HL-60 (cell line): Measurements from ENCODE around the gene WRAP53.

Source experiments
- DNase-seq, 2 experiments: peaks; one replicate each; pipeline ENCODE4 v3.0.0-alpha.2; 2010 to 2020; ENCODE audit warnings: low read depth in 1 of 2, low spot score in 1 of 2
- H3K27ac ChIP-seq: fragments of 250-450 bp; sonication (Bioruptor Pico); replicated peaks from 2 replicates; pipeline ENCODE4 v1.5.1; 2020; ENCODE audit warnings: mild to moderate bottlenecking, moderate library complexity
- H3K27me3 ChIP-seq: fragments of 250-450 bp; sonication (Bioruptor Pico); 2 replicates; pipeline ENCODE4 v1.5.1; 2021; ENCODE audit warnings: mild to moderate bottlenecking, moderate library complexity; ENCODE audit not compliant: insufficient read depth, poor library complexity, severe bottlenecking
- H3K4me3 ChIP-seq: replicated peaks from 2 replicates; pipeline ENCODE4 v1.5.1; 2011; ENCODE audit warnings: mild to moderate bottlenecking, control low read depth, low read length; ENCODE audit not compliant: insufficient read depth
- CTCF ChIP-seq: IDR thresholded peaks from one replicate; pipeline ENCODE4 v1.5.1; 2011; ENCODE audit warnings: low read length, control low read depth, inconsistent platforms; ENCODE audit not compliant: insufficient read depth
- GABPA ChIP-seq: IDR thresholded peaks from 2 replicates; pipeline ENCODE4 v1.6.1; 2012; ENCODE audit warnings: low read depth
- POLR2AphosphoS5 ChIP-seq: IDR thresholded peaks from 2 replicates; pipeline ENCODE4 v1.6.1; 2012; ENCODE audit warnings: low read depth
- REST ChIP-seq: IDR thresholded peaks from 2 replicates; pipeline ENCODE4 v1.6.1; 2012; ENCODE audit warnings: low read depth; ENCODE audit not compliant: insufficient replicate concordance
- SPI1 ChIP-seq: IDR thresholded peaks from 2 replicates; pipeline ENCODE4 v1.6.1; 2012; ENCODE audit warnings: low read depth, mild to moderate bottlenecking, borderline replicate concordance

The WRAP53 gene

GRCh38 chr17:7651097-7651664 is 37.1 kb upstream of the WRAP53 start:
- no peaks in the 10 kb centered on the region for H3K27me3 ChIP-seq
- no peak overlapping the region for H3K4me3 ChIP-seq
- H3K27ac ChIP-seq = no peak overlapping the region

GRCh38 chr17:7651665-7652387 is 36.5 kb upstream of the WRAP53 start:
- Histone ChIP-seq H3K27me3 (no peaks in the 10 kb centered on the region), H3K4me3 (no peak overlapping the region), H3K27ac (no peak overlapping the region)
- TF ChIP-seq GABPA (no peak), POLR2AphosphoS5 (no peak), REST (no peak), SPI1 (no peak), CTCF (no peak)
- DNase-seq = no peak

More at GRCh38 chr17:7651097-7651664, 37.1 kb upstream of the WRAP53 start:
- no peak for TF ChIP-seq GABPA
- no peak for TF ChIP-seq CTCF
- no peak for TF ChIP-seq POLR2AphosphoS5
- TF ChIP-seq REST = no peak
- TF ChIP-seq SPI1 = no peak
- no peak for DNase-seq

GRCh38 chr17:7652388-7653356 is 35.6 kb upstream of the WRAP53 start:
- Histone ChIP-seq H3K27me3 (no peaks in the 10 kb centered on the region), H3K27ac (no peak overlapping the region), H3K4me3 (no peak overlapping the region)
- DNase-seq = no peak
- TF ChIP-seq REST (no peak), POLR2AphosphoS5 (no peak), GABPA (no peak), CTCF (no peak), SPI1 (no peak)
